Gastrocnemius medialis (tissue), 4 donors: ENCODE data around the gene FOXC2. TPM values are rescaled to one million over a fixed set of nuclear protein-coding genes. Genes with fewer than 3 reads are reported as not detected.

Experiments
- ATAC-seq, 2 donors: fragments of 150-250 bp; one replicate each; pipeline ENCODE4 v1.9.1; 2016
- DNase-seq, 2 donors: peaks; one replicate each; pipeline ENCODE4 v3.0.0-alpha.2; 2019
- H3K27ac ChIP-seq, 4 donors: fragments of 200-600 bp; sonication (generic); 1 replicate in 1 of 4; 2 replicates in 3 of 4; pipeline ENCODE4 v1.5.1; 2016 to 2018; ENCODE audit warnings: mild to moderate bottlenecking in 2 of 4, moderate library complexity in 1 of 4
- H3K27me3 ChIP-seq, 3 donors: fragments of 200-600 bp; sonication (generic) in 2 of 3; 1 replicate in 1 of 3; 2 replicates in 2 of 3; pipeline versions ENCODE4 v1.5.1 to v1.6.0; 2016 to 2019; ENCODE audit warnings: mild to moderate bottlenecking in 1 of 3, moderate library complexity in 1 of 3
- H3K36me3 ChIP-seq, 2 donors: fragments of 200-600 bp; sonication (generic) in 1 of 2; one replicate each; pipeline ENCODE4 v1.5.1; 2017 to 2018
- H3K4me1 ChIP-seq, 2 donors: fragments of 200-600 bp; sonication (generic) in 1 of 2; one replicate each; pipeline ENCODE4 v1.5.1; 2016 to 2017; ENCODE audit warnings: mild to moderate bottlenecking in 2 of 2
- H3K4me3 ChIP-seq, 4 donors: fragments of 200-600 bp; sonication (generic) in 3 of 4; 1 replicate in 1 of 4; 2 replicates in 3 of 4; pipeline ENCODE4 v1.5.1; 2016 to 2019; ENCODE audit warnings: mild to moderate bottlenecking in 2 of 4
- H3K9me3 ChIP-seq, 3 donors: fragments of 200-600 bp; sonication (generic) in 2 of 3; 1 replicate in 1 of 3; 2 replicates in 2 of 3; pipeline ENCODE4 v1.5.1; 2016 to 2019
- POLR2A ChIP-seq, 2 donors: fragments of 450-650 bp; IDR thresholded peaks; one replicate each; pipeline ENCODE4 v1.6.1; 2017; ENCODE audit warnings: antibody characterized with exemption in 2 of 2, mild to moderate bottlenecking in 2 of 2, moderate library complexity in 2 of 2
- in situ Hi-C, 4 donors: fragments of 200-750 bp; cut with MboI; loops; one replicate each; pipeline versions ENCODE4 v1.15.0 to v1.8.0; 2017; ENCODE audit warnings: low sequenced_read_pairs in 4 of 4
- intact Hi-C: fragments of 100-400 bp; cut with DNase I; formaldehyde crosslinking; loops from one replicate; pipeline ENCODE4 v1.15.1; 2023; ENCODE audit warnings: low total_unique reads
- total RNA-seq, 4 donors: library from RNA; depleted of rRNA; stranded (reverse); fragments of >200 nt; gene quantifications; one replicate each; pipeline versions ENCODE4 v1.1.0 to v1.2.3, GENCODE V29; 2016
- TF ChIP-seq, protein P1 (sequence below), 5 experiments: fragments of 450-650 bp in 3 of 5; fragments of 200-600 bp in 2 of 5; sonication (generic) in 2 of 5; IDR thresholded peaks in 4 of 5; conservative IDR thresholded peaks in 1 of 5; 1 replicate in 4 of 5; 2 replicates in 1 of 5; pipeline ENCODE4 v1.5.1; 2016 to 2019; ENCODE audit warnings: antibody characterized with exemption in 5 of 5, mild to moderate bottlenecking in 3 of 5, moderate library complexity in 3 of 5

The FOXC2 gene
- total RNA-seq, 4 donors from 2014 or later = 0.17 to 1.0 (median 0.29) TPM

- H3K4me3 ChIP-seq = no peak overlapping the region
- ATAC-seq = peak in 1 of 2 donors; percentile 54
- DNase-seq = no peak
- intact Hi-C loops = loop anchor here (2.0 to 5.0 kb wide), 3 partner anchors 177 to 699 kb away; no protein-coding TSS in a partner anchor
- H3K9me3 ChIP-seq = no peaks in the 10 kb centered on the region
- peaks cover 0 to 9% of the 10 kb centered on the region in 2 donors for H3K4me1 ChIP-seq
- H3K36me3 ChIP-seq = no peaks in the 10 kb centered on the region
- H3K27ac ChIP-seq = no peak overlapping the region
- in situ Hi-C loops = loop anchor here (5.0 to 25.0 kb wide), 6 partner anchors 177 to 707 kb away; no protein-coding TSS in a partner anchor
- TF ChIP-seq POLR2A (IDR thresholded peaks at IDR 0.05) = no peak
- TF ChIP-seq, protein P1, sequence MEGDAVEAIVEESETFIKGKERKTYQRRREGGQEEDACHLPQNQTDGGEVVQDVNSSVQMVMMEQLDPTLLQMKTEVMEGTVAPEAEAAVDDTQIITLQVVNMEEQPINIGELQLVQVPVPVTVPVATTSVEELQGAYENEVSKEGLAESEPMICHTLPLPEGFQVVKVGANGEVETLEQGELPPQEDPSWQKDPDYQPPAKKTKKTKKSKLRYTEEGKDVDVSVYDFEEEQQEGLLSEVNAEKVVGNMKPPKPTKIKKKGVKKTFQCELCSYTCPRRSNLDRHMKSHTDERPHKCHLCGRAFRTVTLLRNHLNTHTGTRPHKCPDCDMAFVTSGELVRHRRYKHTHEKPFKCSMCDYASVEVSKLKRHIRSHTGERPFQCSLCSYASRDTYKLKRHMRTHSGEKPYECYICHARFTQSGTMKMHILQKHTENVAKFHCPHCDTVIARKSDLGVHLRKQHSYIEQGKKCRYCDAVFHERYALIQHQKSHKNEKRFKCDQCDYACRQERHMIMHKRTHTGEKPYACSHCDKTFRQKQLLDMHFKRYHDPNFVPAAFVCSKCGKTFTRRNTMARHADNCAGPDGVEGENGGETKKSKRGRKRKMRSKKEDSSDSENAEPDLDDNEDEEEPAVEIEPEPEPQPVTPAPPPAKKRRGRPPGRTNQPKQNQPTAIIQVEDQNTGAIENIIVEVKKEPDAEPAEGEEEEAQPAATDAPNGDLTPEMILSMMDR (IDR thresholded peaks at IDR 0.05 in 4 of 5, conservative IDR thresholded peaks at IDR 0.05 in 1 of 5) = peak; percentile 69 to 89 (median 74)
- peaks cover 80 to 89% (median 89%) of the 10 kb centered on the region in 3 donors for H3K27me3 ChIP-seq
Observed at GRCh38 chr16:86519649-86520316, 46.8 kb upstream of the FOXC2 start.

- H3K4me1 ChIP-seq = peaks cover 0 to 6% of the 10 kb centered on the region in 2 donors
- no peaks in the 10 kb centered on the region for H3K36me3 ChIP-seq
- TF ChIP-seq, protein P1 (IDR thresholded peaks at IDR 0.05 in 4 of 5, conservative IDR thresholded peaks at IDR 0.05 in 1 of 5) = no peak
- TF ChIP-seq POLR2A (IDR thresholded peaks at IDR 0.05) = no peak
- H3K4me3 ChIP-seq = no peak overlapping the region
- DNase-seq (no peak), ATAC-seq (no peak)
- no peaks in the 10 kb centered on the region for H3K9me3 ChIP-seq
- H3K27me3 ChIP-seq = peaks cover 72 to 81% (median 81%) of the 10 kb centered on the region in 3 donors
- in situ Hi-C loops (loop anchor here in 3 of 4 donors (5.0 to 25.0 kb wide), 5 partner anchors 178 to 708 kb away; no protein-coding TSS in a partner anchor), intact Hi-C loops (loop anchor here (2.0 kb wide), 1 partner anchor 700 kb away; no protein-coding TSS in a partner anchor)
- no peak overlapping the region for H3K27ac ChIP-seq
Observed at GRCh38 chr16:86520317-86521210, 46.1 kb upstream of the FOXC2 start.

DNA sequence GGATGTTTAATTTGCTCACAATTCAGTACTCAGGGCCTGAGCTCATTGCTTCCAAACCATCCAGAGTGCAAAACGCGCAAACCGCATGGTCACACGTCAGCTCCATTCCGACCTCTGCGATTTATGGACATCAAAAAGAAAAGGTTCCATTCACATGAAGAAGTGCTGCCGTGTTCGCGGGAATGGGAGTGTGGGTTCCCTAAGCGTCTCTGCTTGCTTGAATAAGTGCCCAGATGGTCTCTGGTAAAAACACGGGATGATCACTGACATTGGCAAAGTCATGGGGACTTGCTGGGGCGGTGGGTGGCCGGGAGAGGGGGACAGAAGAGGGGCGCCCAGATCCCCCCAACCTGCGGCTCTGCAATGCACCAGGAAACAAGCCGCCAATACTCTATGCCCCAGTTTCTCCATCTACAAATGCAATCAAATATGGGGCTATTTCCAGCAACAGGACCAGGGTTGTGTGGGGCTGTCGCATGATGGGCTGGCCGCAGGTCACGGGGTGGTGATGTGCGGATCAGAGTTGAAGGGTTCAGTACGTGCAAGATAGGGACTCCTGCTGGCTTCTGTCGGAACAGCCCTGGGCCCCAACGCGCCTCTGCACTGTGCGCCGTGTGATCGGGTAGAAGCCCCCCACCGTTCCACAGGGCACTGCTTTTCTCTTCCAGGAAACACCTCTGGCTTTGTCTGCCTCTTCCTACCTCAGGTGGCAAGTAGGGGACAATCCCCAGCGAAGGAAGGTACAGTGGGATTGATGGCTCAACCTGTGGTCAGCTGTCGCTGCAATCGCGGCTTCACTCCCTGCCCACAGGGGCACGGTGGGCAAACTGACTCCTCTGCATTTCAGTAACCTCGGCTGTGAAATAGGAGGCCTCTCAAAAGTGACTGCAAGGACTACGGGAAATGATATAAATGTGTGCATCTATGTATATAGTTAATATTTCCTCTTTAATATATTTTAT, 45.1 kb upstream of the FOXC2 start:
- Histone ChIP-seq H3K27me3 (peaks cover 63 to 71% (median 71%) of the 10 kb centered on the region in 3 donors), H3K27ac (no peak overlapping the region), H3K4me1 (no peaks in the 10 kb centered on the region), H3K9me3 (no peaks in the 10 kb centered on the region), H3K36me3 (no peaks in the 10 kb centered on the region), H3K4me3 (no peak overlapping the region)
- no peak for ATAC-seq
- intact Hi-C loops (loop anchor here (2.0 kb wide), 1 partner anchor 701 kb away; no protein-coding TSS in a partner anchor), in situ Hi-C loops (loop anchor here in 3 of 4 donors (5.0 to 25.0 kb wide), 5 partner anchors 179 to 709 kb away; no protein-coding TSS in a partner anchor)
- TF ChIP-seq, protein P1 (IDR thresholded peaks at IDR 0.05 in 4 of 5, conservative IDR thresholded peaks at IDR 0.05 in 1 of 5) = no peak
- no peak for TF ChIP-seq POLR2A (IDR thresholded peaks at IDR 0.05)
- DNase-seq = no peak

DNA sequence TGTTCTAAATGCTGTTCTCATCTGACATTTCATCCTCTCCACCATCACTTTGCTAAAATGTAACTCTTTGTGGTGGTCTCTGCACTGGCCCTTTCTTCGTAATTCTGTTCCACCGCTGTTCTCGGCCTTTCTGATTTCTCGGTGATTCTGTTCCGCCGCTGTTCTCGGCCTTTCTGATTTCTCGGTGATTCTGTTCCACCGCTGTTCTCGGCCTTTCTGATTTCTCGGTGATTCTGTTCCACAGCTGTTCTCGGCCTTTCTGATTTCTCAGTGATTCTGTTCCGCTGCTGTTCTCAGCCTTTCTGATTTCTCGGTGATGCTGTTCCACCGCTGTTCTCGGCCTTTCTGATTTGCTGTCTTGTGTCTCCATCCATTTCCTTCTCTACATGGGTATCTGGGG, 44.0 kb upstream of the FOXC2 start:
- Histone ChIP-seq H3K27ac (no peak overlapping the region), H3K36me3 (no peaks in the 10 kb centered on the region), H3K4me3 (no peak overlapping the region), H3K9me3 (no peaks in the 10 kb centered on the region), H3K27me3 (peaks cover 52 to 60% (median 60%) of the 10 kb centered on the region in 3 donors), H3K4me1 (no peaks in the 10 kb centered on the region)
- in situ Hi-C loops (loop anchor here in 3 of 4 donors (5.0 to 25.0 kb wide), 5 partner anchors 180 to 710 kb away; no protein-coding TSS in a partner anchor), intact Hi-C loops (no loop called here)
- TF ChIP-seq POLR2A (IDR thresholded peaks at IDR 0.05) = no peak
- TF ChIP-seq, protein P1 (IDR thresholded peaks at IDR 0.05 in 4 of 5, conservative IDR thresholded peaks at IDR 0.05 in 1 of 5) = no peak
- no peak for DNase-seq
- ATAC-seq = no peak
